22Rv1 (cell line): ENCODE measurements around the gene MAP1LC3B2.
"Not testable (repeated sequence)": the region's sequence is repeated elsewhere in the genome, so short reads cannot be mapped to it uniquely, and the experiment has no call there.

Experiments
- H3K27ac ChIP-seq: fragments of 450-650 bp; 2 replicates; pipeline ENCODE4 v1.5.1; 2017
- CTCF ChIP-seq: fragments of 450-650 bp; IDR thresholded peaks from 2 replicates; pipeline ENCODE4 v1.5.1; 2017; ENCODE audit warnings: mild to moderate bottlenecking
- ZFX ChIP-seq: fragments of 450-650 bp; IDR thresholded peaks from 2 replicates; pipeline ENCODE4 v1.6.1; 2017; ENCODE audit warnings: antibody characterized with exemption, borderline replicate concordance

MAP1LC3B2 gene

GRCh38 chr12:116558280-116559161, 660 bp upstream of the MAP1LC3B2 start:
- TF ChIP-seq ZFX: no peak
- TF ChIP-seq CTCF: no peak
- H3K27ac ChIP-seq: no peak overlapping the region

GRCh38 chr12:116561181-116561821, 2.1 kb downstream of the MAP1LC3B2 start:
- TF ChIP-seq CTCF (no peak), ZFX (no peak)
- H3K27ac ChIP-seq: no peak overlapping the region

- no peak overlapping the region for H3K27ac ChIP-seq
- TF ChIP-seq CTCF (no peak), ZFX (no peak)
Observed at GRCh38 chr12:116562090-116562489, 2.9 kb downstream of the MAP1LC3B2 start.

- H3K27ac ChIP-seq: no peak overlapping the region
- TF ChIP-seq CTCF: no peak
- no peak for TF ChIP-seq ZFX
Observed at GRCh38 chr12:116563262-116563661, 4.1 kb downstream of the MAP1LC3B2 start.

GRCh38 chr12:116564080-116564479, 4.9 kb downstream of the MAP1LC3B2 start:
- TF ChIP-seq CTCF: no peak
- no peak for TF ChIP-seq ZFX

GRCh38 chr12:116565221-116565620, 6.0 kb downstream of the MAP1LC3B2 start:
- H3K27ac ChIP-seq: not testable (repeated sequence)

More at GRCh38 chr12:116564080-116564479, 4.9 kb downstream of the MAP1LC3B2 start:
- no peak overlapping the region for H3K27ac ChIP-seq

- no peak overlapping the region for H3K27ac ChIP-seq
- no peak for TF ChIP-seq ZFX
- no peak for TF ChIP-seq CTCF
Observed at GRCh38 chr12:116565963-116566362, 6.8 kb downstream of the MAP1LC3B2 start.
